Epidermal melanocyte (primary cell): ENCODE data around the gene OTOP3.
"Not testable (repeated sequence)": the region's sequence is repeated elsewhere in the genome, so short reads cannot be mapped to it uniquely, and the experiment has no call there.

Experiments used
- DNase-seq: peaks from one replicate; pipeline ENCODE4 v3.0.0; 2011; ENCODE audit warnings: low spot score; ENCODE audit not compliant: insufficient read length

Gene OTOP3

DNA sequence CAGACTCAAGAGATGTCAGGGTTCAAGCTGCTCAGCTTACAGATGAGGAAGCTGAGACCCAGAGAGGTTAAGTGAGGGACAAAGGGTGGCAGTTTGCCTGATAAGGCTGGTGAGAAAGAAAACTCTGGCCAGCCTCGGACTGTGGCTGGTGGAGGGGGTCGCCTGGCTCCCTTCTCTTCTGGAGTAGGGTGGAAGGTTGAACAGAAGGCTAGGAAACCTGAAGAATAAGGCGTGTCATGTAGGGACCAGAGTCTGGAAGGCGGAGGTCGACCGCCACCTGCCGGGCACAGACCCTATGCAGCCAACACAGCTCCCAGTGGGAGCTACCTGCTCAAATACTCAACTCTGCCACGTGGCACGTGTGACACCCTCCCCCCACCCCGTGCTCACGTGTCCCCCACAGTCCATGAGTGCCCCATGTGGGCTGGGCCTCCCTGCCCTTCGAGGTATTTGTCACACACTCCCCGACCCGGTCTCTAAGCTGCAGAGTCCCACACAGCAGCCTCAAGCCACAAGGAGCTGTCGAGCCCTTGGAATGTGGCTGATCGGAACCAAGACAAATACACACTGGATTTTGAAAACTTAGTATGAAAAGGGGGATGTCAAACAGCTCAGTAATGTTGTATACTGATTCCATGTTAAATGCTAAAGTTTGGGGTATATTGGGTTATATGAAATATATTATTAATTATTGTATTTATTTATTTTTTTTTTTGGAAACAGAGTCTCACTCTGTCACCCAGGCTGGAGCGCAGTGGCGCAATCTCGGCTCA lies 25.1 kb downstream of the OTOP3 start:
- DNase-seq, result no peak

DNA sequence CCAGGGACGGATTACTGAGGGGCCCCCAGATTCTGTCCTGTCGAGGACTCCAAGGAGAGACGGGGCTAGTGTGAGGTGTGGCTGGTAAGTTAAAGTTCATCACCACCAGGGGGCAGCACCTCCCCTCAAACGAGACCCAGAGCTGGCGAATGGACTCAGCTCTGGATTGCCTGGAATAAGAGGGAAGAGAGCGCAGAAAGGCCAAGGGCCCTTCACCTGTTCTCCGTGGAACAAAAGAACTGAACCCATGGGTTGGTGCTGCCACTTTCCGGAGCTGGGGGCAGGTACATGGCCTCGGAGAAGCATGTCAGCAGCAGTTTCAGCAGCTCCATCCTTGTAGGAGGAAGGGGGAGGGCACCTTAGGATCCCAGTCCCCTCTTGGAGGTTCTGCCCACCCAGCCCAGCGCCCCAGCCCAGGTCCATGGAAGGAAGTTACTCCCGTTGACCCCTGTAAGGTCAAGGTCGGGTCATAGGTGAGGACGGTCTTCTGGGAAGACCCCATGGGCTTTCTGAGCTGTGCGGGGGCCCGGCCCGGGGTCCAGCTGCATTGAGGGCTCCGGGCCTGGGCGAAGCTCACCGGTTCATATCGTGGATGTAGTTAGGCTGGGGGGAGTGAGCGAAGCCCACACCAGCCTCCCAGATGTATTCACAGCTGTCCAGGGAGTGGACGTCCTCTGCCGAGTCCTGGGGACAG lies 26.1 kb downstream of the OTOP3 start:
- peak; percentile 96 for DNase-seq

DNA sequence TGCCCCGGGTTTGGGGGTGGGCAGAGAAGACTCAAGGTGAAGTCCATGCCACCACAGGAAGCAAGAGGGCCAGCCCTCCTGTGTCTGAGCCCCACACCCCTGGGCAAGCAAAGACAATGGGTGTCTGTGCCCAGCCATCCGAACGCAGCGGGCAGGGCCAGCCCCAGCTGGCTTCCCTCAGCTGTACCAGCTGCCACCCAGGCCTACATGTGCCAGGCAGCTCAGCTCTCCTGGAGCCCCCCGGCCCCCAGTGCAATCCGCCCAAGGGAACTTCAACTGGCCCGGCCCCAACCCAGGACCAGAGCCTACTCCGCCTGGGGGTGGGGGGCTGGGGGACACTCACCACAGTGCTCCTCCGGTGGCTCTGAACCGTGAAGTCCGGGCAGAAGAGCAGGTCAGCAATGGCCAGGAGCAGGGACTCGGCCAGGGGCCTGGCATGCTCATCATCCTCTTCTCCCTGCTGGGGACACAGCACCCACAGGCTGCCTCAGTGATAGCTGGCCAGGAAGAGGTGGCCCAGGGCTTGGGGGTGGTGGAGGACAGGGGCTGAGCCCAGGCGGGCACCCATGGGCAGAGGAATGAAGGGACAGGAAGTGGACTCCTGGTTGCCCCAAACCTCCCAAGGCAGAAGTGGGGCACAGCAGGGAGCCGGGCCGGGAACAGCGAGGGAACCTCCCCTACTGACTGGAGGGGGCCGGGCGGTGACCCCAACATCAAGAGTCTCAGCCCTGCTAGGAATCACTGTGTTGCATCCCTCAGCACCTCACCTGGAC lies 27.1 kb downstream of the OTOP3 start:
- DNase-seq, result no peak

DNA sequence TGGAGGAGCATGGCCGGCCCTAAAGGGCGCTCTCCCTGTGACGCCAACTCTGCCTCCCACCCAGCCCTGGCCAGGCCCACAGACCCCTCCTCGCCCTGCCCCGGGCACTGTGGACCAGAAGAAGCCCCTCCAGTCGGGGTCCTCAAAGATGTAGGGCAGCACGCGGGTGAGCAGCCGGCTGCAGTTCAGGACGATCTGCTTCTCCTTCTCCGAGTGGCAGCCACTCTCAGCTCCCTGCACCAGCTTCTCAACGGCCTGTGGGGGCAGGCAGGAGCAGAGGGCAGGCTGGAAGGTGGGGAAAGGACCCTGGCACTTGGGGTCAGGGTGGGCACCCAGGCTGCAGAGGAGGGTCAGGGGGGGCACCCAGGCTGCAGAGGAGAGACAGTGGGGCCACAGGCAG lies 28.0 kb downstream of the OTOP3 start:
- no peak for DNase-seq

DNA sequence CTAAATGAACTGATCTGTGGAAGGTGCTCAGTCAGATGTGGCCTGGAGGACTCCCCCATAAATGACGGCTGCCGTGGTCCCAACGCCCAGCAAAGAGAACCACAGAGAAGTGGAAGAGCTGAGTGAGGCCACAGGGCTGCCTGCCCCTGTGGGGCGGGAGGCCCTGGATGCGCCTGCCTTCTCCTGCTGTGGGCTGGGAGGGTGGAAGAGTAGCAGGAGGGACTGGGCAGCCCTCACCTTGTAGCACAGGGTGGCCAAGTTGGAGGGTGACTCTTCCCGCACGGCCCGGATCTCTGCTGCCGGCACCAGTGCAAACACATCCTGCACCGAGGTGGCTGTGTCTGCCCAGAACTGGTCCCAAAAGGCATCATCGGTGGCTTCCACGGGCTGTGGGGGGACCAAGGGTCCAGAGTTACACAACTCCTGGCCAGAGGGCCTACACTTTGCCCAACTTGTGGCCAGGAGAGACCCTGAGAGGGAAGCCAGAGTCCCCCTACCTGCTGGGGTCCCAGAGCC lies 28.6 kb downstream of the OTOP3 start:
- DNase-seq, result no peak

DNA sequence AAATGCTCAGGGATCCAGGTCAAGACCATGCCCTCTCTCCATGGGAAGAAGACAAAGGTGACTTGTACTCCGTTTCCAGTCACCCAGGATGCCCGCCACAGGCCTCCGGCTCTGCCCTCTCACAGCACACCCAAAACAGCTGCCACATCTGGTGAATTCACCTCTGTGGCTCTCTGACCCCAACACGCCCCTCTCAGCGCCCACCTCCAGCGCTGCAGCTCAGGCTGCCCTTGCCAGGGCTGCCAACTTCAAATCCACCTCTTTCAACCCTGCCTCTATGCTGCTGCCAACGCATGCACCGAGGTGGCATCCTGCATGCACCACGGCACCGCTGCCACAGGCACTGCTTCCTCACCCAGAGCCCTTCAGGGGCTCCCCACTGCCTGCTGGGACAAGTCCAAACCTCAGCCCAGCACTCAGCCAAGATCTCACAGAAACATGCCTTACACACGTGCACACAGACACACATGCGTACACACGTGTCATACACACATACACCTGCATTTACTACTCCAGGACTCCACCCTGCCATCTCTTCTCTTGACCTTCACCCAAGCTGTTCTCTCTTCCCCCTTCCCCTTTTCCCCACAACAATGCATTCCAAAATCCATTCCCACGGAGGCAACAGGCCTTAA lies 29.4 kb downstream of the OTOP3 start:
- DNase-seq, result no peak

DNA sequence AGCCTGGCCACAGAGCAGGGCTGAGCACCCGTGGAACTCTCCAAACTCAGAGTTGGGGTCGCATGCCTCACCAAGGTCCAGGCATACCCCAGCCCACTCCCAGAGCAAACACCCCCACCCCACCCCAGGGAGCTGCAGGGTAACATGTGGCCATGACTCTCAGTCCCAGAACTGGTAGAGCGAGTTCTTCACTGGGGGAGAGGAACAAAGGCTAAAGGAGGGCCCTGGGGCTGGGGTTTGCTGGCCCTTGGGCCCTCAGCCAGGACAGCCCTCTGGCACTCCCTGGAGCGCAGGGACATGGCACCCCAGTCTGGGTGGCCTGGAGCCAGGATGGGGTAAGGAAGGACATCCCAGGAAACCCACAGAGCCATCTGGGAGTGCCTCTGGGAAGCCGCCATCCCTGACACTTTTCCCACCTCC lies 32.7 kb downstream of the OTOP3 start:
- no peak for DNase-seq

DNA sequence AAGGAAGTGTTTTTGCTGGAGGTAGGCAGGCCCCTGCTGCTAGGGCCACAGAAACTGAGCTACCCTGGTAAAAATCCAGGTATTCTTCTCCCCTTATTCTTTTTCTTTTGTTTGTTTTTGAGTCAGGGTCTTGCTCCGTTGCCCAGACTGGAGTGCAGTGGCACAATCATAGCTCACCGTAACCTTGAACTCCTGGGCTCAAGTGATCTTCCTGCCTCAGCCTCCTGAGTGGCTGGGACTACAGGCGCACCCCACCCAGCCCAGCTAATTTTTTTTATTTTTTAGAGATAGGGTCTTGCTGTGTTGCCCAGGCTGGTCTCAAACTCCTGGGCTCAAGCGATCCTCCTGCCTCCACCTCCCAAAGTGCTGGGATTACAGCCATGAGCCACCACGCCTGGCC lies 33.8 kb downstream of the OTOP3 start:
- DNase-seq, result not testable (repeated sequence)

DNA sequence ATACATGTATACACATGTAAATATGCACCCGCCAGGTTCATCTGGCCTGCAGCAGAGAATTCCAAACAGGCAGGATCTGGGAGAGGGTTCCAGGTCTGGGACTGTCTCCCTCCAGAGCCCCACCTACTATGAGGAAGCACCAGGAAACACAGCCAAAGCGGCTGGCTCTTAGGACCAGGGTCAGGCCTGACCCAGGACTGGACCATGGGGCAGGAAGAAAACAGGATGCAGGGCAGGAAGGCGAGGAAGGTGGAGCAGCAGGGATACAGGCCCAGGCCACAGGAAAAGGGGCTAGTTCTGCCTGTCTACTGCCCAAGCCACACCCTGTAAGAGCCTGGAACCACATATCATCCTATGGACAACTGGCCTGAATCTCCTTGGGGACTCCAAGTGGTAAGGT lies 34.7 kb downstream of the OTOP3 start:
- no peak for DNase-seq

DNA sequence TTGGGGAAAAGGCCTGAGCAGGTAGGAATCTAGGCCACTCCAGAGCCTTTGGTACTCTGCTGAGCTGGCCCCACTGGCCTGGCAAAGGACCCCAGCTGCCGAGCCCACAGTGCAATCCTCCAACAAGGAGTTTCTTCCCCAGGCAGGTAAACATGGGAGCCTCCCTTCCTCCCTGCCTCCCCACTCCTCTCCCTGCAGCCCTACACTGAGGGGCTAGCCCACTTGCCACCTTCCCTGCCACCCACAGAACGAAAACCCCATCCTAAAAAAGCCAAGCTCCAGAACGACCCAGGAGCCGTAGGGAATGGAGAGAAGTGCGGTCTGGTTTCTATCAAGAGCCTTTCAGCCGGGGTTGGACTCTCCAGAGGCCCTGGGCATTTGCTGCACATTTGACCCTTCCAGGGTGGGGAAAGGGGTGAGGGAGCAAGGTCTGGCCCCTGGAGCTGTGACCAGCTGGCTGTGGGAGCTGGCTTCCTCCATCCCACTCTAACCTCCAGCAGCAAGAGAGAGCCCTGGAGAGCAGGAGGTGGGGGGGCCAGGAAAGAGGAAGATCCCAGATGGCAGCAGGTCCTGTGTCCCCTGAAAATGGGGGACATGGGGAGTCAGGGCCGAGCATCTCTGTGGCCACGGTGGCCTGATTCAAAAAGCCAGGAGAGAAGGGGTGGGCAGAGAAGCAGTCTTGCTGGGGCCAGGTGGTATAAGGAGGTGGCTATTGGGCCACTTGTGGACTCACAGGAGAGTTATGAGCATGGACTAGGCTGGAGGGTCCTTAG lies 35.6 kb downstream of the OTOP3 start:
- DNase-seq, result no peak

DNA sequence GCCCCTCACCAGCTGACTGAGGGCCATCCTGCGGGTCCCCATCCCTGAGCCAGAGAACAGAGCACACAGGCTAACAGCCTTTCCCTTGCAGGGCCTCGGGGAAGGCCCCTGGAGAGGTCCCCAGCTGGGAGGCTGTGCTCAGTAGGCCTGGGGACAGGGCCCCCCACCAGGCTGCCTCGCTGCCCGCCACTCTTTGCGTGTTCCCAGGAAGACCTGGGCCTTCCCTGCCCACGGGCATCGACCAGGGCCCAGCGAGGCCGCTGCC lies 36.1 kb downstream of the OTOP3 start:
- no peak for DNase-seq

DNA sequence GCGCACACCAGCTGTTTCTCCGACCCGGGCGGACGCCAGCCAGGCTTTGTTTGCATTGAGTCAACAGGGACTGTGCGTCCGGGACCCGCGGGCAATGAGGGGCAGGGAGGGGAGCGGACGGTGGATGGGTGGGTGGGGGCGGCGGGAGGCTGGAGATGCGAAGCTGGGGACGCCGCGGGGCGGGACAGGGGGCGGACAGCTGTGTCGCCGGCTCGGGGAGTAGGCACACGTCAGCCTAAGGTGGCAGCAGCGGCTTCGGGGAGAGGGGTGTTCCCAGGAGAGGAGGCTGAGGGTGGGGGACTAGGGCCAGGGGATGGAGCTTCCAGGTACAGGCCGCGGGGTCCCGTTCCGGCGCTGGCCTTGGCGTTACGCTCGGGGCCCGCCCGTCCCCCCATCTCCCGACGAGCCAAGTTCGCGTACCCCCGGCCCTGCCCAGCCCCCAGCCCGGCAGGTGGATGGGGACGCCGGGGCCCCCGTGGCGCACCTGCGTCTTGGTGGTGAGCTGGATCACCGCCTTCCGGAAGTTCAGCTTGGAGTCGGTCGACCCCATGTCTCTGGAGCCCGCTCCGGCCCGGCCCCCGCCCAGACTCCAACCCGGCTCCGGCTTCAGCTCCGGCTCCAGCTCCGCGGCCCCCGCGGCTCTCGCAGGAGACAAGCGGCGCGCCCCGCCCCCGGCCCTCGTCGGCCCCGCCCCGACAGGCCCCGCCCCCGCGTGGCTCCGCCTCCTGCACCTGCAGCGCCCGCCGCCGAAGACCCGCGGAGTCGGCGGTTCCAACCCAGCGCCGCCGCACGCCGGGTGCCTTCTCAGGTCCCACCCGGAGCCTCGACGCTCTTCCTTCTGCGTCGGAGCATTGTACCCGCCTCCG lies 36.6 kb downstream of the OTOP3 start, which contains the start of gene HID1:
HID1 (minus strand) TSS at position 653 of the 866 bp plus-strand sequence; CDS start at position 550, 103 bp downstream.
- DNase-seq, result no peak

DNA sequence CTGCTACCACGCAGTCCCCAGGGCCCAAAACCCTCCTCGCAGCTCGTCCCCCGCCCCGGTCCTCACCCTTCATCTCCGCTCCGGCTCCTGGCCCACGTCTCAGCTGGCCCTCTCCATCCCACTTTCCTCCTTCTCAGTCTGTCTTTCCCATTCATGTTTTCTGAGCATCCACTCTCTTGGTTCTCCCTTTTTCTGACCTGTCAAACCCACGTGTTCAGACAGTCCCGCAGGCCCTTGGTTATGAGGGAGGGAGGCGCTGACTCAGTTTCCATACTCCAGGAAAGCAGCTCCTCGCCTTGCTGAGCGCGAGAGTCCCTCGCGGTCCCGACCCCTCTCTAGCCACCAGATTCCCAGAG lies 37.3 kb downstream of the OTOP3 start:
- DNase-seq, result no peak

DNA sequence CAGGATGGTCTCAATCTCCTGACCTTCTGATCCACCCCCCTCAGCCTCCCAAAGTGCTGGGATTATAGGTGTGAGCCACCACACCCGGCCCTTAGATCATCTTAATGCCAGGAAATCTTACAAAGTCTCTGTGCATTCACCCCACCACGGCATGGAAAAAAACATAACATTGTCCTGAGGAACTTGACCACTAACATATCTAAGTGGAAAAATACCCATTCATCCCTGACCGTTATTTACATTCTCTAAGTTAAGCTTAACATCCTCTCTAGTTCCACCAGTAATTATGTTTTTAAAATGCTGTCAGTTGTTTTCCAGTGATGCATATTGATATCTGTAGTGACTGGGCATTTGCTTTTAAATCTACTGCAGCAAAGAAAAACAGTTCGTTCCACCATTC lies 40.2 kb downstream of the OTOP3 start:
- DNase-seq, result no peak

DNA sequence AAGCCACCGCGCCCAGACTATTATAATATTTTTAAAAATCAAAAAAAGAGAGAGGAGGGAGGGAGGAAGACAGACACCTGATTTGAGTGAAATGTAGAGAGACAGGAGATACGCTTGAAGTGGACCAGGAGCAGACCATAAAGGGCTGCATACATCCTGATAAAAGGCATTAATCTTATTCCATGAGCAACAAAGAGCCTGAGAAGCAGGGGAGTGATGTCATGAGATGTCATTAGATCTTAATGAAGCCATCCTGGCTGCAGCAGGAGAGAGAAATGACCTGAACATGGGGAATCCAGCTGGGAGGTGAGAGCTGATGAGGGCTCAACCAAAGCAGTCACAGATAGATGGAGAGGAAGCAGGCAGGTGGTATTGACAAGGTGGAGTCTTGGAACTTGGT lies 42.1 kb downstream of the OTOP3 start:
- DNase-seq, result no peak

DNA sequence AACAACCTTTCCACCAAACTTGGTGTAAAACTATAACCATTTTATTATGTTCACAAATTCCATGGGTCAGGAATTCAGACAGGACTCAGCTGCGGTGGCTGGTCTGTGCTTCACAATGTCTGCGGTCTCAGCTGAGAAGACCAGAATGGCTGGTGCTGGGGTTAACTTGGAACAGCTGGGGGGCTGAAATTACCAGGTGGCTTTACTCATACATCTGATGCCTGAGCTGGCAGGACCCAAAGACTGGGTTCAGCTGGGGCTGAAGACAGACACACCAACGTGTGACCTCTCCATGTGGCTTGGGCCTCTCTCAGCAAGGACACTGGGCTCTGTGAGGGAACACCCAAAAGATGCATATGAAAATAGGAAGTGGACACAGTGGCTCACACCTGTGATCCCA lies 42.5 kb downstream of the OTOP3 start:
- DNase-seq, result no peak

DNA sequence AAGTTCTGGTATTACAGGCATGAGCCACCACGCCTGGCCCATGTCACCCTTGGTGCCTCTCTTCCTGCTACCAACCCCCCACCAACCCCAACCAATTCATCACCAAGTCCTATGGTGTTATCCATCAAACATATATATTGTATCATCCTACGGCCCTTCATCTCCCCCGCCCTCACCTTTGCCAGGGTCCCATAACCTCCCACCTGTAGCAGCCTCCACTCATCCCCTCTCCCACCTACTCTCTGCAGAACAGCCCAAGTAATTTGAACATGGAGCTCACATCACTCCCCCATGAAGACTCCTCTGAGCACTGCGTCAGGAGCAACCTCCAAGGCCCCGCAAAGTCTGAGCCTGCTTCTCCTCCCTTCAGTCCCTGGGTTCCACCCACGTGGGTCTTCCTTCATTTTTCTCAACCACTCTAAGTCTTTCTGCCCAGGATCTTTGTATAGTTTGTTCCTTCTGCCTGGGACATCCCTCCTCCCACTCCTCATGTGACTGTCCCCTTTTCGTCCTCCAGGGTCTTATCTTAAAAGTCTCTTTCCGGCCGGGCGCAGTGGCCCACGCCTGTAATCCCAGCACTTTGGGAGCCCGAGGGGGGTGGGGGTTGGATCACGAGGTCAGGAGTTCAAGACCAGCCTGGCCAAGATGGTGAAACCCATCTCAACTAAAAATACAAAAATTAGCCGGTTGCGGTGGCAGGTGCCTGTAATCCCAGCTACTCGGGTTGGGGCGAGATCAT lies 43.9 kb downstream of the OTOP3 start:
- DNase-seq, result no peak

DNA sequence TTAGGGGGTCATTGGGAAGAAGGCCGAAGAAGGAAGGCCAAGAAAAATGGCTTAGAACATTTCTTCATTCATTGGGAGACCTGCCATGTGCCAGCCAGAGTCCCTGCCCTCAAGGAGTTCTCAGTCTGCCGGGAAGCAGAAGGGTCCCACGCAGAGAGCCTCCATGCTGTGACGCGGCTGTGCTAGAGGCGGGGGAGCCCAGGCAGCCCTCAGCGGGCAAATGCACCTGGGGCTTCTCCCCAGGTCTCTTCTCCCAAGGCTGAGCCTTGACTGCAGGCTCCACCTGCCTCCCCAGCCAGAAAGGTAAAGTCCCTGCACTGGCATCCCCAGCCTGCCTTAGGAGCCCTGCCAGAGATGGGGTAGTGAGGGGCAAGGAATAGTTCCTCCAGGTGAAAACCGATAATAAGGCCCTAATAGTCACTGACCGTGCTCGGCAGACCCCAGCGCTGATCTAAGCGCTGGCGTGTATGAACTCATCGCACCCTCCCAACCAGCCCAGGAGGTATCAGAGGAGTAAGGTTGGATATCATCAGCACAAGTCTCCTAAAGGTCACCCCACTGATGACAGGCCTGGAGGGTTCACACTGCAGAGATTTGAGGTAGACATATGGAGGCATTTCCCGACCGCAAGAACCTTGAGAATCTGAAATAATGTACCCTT lies 45.8 kb downstream of the OTOP3 start:
- DNase-seq, result no peak
